Uterus (tissue), 4 donors: ENCODE measurements around the gene ESYT1. TPM values are rescaled to one million over a fixed set of nuclear protein-coding genes. Genes with fewer than 3 reads are reported as not detected.

Experiments used
- DNase-seq, 2 donors: peaks; one replicate each; pipeline ENCODE4 v3.0.0-alpha.2; 2019 to 2020
- H3K27ac ChIP-seq, 2 donors: fragments of 200-600 bp; sonication (generic); 1 replicate in 1 of 2; 2 replicates in 1 of 2; pipeline ENCODE4 v1.5.1; 2016 to 2018
- H3K27me3 ChIP-seq, 2 donors: fragments of 200-600 bp; sonication (generic); one replicate each; pipeline ENCODE4 v1.5.1; 2018 to 2019; ENCODE audit warnings: control low read depth in 1 of 2
- H3K36me3 ChIP-seq, 2 donors: fragments of 200-600 bp; sonication (generic); one replicate each; pipeline ENCODE4 v1.5.1; 2019; ENCODE audit warnings: control low read depth in 1 of 2
- H3K4me1 ChIP-seq, 2 donors: fragments of 200-600 bp; sonication (generic); one replicate each; pipeline ENCODE4 v1.5.1; 2018 to 2019; ENCODE audit warnings: control low read depth in 1 of 2
- H3K4me3 ChIP-seq, 2 donors: fragments of 200-600 bp; sonication (generic); 1 replicate in 1 of 2; 2 replicates in 1 of 2; pipeline ENCODE4 v1.5.1; 2018 to 2019; ENCODE audit warnings: mild to moderate bottlenecking in 1 of 2
- H3K9me3 ChIP-seq, 2 donors: fragments of 200-600 bp; sonication (generic); one replicate each; pipeline ENCODE4 v1.5.1; 2019; ENCODE audit warnings: control low read depth in 1 of 2
- POLR2A ChIP-seq, 2 donors: fragments of 450-650 bp; IDR thresholded peaks; one replicate each; pipeline ENCODE4 v1.6.1; 2016; ENCODE audit warnings: antibody characterized with exemption in 2 of 2, mild to moderate bottlenecking in 1 of 2, moderate library complexity in 1 of 2
- intact Hi-C: fragments of 100-400 bp; cut with DNase I; formaldehyde crosslinking; loops from one replicate; pipeline ENCODE4 v1.15.1; 2023; ENCODE audit warnings: low total_unique reads
- total RNA-seq, 4 donors: library from RNA; depleted of rRNA in 3 of 4; stranded (reverse); fragments of >200 nt in 3 of 4; gene quantifications; one replicate each; pipeline versions ENCODE4 v1.1.0 to v1.2.4, GENCODE V29; 2014 to 2023
- TF ChIP-seq, protein P1 (sequence below), 4 experiments: fragments of 200-600 bp in 2 of 4; fragments of 450-650 bp in 2 of 4; sonication (generic) in 2 of 4; IDR thresholded peaks; one replicate each; pipeline ENCODE4 v1.5.1; 2016 to 2019; ENCODE audit warnings: antibody characterized with exemption in 4 of 4, mild to moderate bottlenecking in 2 of 4, moderate library complexity in 1 of 4
- donor health status: DM: yes; HTN: yes; CAD: no.

ESYT1 gene
- total RNA-seq, 4 donors from 2014 or later = 98.4 to 203 (median 134) TPM

DNA sequence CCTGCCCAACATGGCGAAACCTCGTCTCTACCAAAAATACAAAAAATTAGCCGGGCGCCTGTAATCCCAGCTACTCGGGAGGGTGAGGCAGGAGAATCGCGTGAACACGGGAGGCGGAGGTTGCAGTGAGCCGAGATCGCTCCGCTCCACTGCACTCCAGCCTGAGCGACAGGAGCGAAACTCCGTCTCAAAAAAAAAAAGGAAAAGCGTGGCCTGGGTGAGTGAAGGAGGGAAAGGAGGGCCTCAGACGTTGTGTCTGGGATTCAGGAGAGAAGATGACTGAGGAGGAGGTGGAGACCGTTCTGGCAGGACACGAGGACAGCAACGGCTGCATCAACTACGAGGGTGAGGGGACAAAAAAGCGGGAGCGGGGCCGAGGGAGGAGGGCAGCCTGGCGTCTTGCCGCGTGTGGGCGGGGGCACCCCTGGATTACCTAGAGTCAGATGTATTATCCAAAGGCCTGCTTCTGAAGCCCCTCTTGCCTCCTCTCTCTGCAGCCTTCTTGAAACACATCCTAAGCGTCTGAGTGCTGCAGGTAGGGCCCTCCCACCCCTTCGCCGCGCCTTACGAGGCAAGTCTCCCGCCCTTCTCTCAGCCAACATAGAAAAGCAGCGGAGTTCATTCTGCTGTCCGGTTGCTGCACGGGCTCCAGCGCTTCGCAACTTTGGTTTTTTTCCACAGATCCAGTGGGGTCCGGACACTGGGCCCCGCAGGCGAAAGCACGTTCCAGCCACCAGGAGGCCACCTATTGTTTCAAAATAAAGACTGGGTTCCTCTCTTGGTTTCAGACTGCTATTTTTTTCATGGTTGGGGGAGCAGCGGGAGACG, 29.3 kb downstream of the ESYT1 start:
- peak overlapping the region; percentile 89 to 98 for H3K4me3 ChIP-seq
- TF ChIP-seq POLR2A (IDR thresholded peaks at IDR 0.05) = peak; percentile 8 to 59
- TF ChIP-seq, protein P1, sequence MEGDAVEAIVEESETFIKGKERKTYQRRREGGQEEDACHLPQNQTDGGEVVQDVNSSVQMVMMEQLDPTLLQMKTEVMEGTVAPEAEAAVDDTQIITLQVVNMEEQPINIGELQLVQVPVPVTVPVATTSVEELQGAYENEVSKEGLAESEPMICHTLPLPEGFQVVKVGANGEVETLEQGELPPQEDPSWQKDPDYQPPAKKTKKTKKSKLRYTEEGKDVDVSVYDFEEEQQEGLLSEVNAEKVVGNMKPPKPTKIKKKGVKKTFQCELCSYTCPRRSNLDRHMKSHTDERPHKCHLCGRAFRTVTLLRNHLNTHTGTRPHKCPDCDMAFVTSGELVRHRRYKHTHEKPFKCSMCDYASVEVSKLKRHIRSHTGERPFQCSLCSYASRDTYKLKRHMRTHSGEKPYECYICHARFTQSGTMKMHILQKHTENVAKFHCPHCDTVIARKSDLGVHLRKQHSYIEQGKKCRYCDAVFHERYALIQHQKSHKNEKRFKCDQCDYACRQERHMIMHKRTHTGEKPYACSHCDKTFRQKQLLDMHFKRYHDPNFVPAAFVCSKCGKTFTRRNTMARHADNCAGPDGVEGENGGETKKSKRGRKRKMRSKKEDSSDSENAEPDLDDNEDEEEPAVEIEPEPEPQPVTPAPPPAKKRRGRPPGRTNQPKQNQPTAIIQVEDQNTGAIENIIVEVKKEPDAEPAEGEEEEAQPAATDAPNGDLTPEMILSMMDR (IDR thresholded peaks at IDR 0.05) = peak; percentile 76 to 94 (median 86)
- peak; percentile 93 to 95 for DNase-seq
- no peaks in the 10 kb centered on the region for H3K27me3 ChIP-seq
- H3K9me3 ChIP-seq = no peaks in the 10 kb centered on the region
- intact Hi-C loops = no loop called here
- H3K4me1 ChIP-seq = peaks cover 6 to 22% of the 10 kb centered on the region in 2 donors
- H3K36me3 ChIP-seq = no peaks in the 10 kb centered on the region
- peak overlapping the region; percentile 99 for H3K27ac ChIP-seq

DNA sequence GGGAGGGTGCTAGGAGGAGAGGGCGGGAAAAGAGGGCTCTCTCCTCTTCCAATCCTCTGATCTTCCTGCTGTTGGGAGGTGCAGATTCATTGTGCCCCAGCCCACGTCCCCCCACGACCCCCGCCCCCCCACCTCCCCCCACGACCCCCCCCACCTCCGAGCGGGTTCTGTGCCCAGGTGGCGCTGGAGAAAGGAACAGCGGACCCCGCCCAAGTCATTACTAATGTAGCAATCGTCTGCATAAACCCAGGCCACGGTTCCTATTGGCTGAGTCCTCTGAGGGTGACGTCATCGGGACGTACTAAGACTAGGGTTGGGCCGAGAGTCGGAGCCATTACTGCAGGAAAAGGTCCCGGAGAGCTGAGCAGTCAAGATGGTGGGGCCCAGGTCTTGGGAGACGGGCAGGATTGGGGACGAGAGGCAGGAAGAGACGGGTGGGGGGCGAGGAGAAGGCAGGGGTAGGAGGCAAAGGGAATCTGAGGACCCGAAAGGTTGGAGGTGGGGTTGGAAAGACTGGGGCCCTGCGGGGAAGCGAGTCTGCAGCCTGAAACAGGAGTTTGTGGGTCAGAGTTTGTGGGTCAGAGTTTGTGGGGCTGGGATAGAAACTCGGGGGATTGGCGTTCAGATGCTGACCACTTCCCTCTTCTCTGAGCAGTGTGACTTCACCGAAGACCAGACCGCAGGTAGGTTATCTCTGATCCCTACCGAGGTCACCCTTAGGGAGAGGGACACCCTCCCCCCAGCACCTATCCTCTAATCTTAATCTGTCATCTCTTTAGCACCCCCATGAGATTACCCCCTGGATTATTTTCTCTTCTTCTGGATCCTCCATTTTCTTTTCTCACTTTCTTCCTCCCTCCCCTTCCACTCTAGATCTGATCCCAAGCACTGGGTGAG, 30.2 kb downstream of the ESYT1 start, which contains the start of gene MYL6:
Gene MYL6 (plus strand): TSS at position 331 of the 897 bp plus-strand sequence. CDS start 43 bp downstream, at position 374.
- Histone ChIP-seq H3K9me3 (no peaks in the 10 kb centered on the region), H3K27ac (peak within 1 kb of the TSS; percentile 99), H3K36me3 (no peaks in the 10 kb centered on the region), H3K4me1 (peaks cover under 1 to 18% of the 10 kb centered on the region in 2 donors), H3K4me3 (peak within 1 kb of the TSS; percentile 89 to 98), H3K27me3 (no peaks in the 10 kb centered on the region)
- peak; percentile 99 for TF ChIP-seq POLR2A (IDR thresholded peaks at IDR 0.05)
- TF ChIP-seq, protein P1 (IDR thresholded peaks at IDR 0.05) = peak in 2 of 4 experiments; percentile 27 to 34
- DNase-seq = peak; percentile 95 to 99
- intact Hi-C loops = no loop called here

GRCh38 chr12:56158926-56159461, 30.9 kb downstream of the ESYT1 start:
- intact Hi-C loops = no loop called here
- DNase-seq = peak; percentile 80 to 88
- Histone ChIP-seq H3K4me1 (peaks cover 0 to 16% of the 10 kb centered on the region in 2 donors), H3K27ac (peak overlapping the region; percentile 99), H3K4me3 (peak overlapping the region; percentile 89 to 98), H3K27me3 (no peaks in the 10 kb centered on the region), H3K36me3 (no peaks in the 10 kb centered on the region), H3K9me3 (no peaks in the 10 kb centered on the region)
- peak; percentile 59 to 88 for TF ChIP-seq POLR2A (IDR thresholded peaks at IDR 0.05)
- TF ChIP-seq, protein P1 (IDR thresholded peaks at IDR 0.05) = peak in 1 of 4 experiments; percentile 14

DNA sequence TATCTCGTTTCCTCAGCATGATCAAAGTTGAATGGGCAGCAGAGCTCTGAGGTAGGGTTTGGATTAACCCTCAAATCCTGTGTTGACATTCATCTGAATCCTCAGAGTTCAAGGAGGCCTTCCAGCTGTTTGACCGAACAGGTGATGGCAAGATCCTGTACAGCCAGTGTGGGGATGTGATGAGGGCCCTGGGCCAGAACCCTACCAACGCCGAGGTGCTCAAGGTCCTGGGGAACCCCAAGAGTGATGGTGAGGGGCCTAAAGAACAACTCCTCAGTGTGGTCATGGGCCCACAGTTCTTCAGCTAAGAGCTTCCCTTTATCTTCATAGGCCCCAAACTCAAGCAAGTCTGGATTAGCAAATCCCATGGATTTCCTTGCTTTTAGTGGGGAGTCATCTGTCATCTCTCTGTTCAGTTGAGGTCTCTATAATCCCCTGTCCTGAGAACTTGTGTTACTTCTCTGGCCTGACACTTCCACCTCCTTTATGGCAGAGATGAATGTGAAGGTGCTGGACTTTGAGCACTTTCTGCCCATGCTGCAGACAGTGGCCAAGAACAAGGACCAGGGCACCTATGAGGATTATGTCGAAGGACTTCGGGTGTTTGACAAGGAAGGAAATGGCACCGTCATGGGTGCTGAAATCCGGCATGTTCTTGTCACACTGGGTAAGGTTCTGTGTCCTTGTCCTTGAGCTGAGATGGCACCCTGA, 31.6 kb downstream of the ESYT1 start:
- no peak for TF ChIP-seq POLR2A (IDR thresholded peaks at IDR 0.05)
- TF ChIP-seq, protein P1 (IDR thresholded peaks at IDR 0.05) = no peak
- Histone ChIP-seq H3K4me1 (peaks cover 0 to 16% of the 10 kb centered on the region in 2 donors), H3K27me3 (no peaks in the 10 kb centered on the region), H3K27ac (peak overlapping the region; percentile 99), H3K4me3 (peak overlapping the region; percentile 89 to 98), H3K36me3 (no peaks in the 10 kb centered on the region), H3K9me3 (no peaks in the 10 kb centered on the region)
- intact Hi-C loops = loop anchor here (5.0 kb wide), 1 partner anchor 32 kb away; the partner anchor contains the start of gene ESYT1
- DNase-seq = no peak
